EL (cell line): ENCODE results near the gene PHAF1.

Source experiments
- DNase-seq: peaks from one replicate; pipeline ENCODE4 v3.0.0-alpha.2; 2016

Gene PHAF1

DNA sequence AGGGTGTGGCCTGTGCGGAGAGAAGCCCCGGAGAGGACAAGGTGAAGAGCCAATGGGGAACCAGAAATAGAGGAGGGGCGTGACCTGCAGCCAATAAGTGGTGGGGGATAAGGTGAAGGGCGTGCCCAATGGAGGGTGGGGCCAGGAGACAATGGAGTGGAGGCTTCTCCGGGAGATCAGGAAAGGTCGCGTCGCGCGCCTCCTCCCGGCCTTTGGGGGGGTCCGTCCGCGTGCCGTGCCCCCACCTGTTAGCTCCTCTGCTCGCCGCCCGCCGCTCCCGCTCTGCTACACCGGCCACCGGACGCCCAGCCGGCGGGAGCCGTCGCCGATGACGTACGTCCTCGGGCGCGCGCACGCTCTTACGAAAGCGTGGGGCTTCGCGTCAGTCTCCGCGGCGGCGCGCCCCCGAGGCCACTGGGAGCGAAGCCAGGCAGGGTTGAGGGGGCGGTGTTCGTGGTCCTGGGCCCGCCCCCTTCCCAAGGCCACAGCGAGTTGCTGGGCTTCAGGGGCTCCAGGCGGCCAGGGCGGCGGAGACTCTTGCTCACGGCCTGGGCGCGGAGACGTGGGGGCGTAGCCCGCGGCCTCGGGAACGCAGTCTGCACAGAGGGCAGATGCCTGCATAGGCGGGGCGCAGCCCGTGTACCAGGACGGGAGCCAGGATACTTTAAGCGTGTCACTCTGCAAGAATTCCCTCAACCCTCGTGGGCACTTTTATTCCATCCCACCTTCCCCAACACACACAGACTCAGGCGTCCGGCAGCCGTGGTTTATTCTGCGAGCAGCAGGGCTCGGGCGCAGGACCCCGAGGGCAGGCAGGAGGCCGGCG lies 74.1 kb downstream of the PHAF1 start, which contains the start of gene MATCAP1:
TSS of gene MATCAP1 (minus strand) at position 337 of the 826 bp plus-strand sequence. CDS start 3,353 bp downstream, outside the sequence.
- peak; percentile 99 for DNase-seq

- DNase-seq: no peak
These were observed 74.8 kb downstream of the PHAF1 start for GRCh38 chr16:67184453-67184994.

DNA sequence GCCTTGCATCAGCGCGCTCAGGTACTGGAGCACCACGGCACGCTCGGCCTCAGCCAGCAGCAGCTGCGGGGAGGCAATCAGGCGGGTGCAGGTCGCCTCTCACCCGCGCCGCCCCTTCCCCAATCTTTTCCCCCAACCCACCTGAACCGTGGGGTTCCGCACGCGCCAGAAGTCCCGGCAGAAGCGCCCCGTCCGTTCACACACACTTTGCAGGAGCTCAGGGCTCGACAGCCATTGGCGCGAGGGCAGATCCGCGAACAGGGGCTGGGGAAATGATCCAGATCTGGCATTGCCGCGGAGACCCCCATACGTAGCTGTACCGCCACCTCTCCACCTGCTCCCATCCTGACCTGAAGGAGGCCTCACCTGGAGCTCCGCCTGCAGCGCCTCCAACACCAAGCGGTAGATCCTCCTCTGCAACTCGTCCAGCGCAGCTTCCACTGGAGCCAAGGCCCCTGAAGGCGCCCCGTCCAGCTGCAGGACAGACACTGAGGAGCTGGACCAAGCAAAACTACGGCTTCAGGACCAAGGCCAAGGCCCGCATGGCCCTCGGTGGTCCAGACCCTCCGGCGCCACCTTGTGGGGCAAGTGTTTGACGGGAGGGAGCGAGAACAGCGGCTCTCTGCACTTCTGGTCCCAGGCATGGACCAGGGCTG lies 75.4 kb downstream of the PHAF1 start:
- peak; percentile 93 for DNase-seq

DNA sequence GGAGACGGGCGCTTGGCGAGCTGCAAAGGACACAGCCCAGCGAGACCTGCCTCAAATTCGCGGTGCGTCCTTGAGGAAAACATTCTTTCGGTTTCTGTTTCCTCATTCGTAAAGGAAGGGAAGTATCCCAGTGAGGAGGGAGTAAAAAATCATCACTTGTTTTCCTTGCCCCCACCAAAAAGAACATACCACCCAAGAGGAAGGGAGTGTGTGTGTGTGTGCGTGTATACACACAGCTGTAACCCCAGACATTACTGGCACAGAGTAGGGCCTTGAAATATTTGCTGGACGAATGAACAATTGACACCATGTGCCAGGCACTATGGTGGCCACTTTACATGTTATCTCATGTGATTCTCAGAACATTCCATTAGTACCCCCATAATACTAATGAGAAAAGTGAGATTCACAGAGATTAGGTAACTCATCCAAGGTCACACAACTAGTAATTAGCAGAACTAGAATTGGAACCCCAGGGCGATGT lies 76.0 kb downstream of the PHAF1 start:
- DNase-seq: no peak

DNA sequence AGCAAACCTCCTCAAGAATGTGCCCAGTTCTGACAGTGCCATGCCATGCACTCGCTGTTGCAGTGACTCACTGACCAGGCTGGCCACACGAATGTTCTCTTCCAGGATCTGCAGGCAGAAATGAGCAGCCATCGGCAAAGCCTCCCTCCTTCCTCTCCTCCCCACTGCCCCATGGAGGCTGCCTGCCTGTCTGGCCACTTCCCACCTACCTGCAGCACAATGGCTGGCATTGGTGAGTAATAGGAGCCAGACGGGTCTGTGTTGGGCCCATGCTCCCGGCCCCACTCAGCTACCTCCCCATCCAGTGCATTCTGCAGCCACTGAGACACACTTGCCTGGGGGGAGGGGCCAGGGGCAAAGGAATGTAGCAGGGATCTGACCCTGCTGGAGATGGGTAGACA lies 76.8 kb downstream of the PHAF1 start:
- DNase-seq: peak; percentile 72

DNA sequence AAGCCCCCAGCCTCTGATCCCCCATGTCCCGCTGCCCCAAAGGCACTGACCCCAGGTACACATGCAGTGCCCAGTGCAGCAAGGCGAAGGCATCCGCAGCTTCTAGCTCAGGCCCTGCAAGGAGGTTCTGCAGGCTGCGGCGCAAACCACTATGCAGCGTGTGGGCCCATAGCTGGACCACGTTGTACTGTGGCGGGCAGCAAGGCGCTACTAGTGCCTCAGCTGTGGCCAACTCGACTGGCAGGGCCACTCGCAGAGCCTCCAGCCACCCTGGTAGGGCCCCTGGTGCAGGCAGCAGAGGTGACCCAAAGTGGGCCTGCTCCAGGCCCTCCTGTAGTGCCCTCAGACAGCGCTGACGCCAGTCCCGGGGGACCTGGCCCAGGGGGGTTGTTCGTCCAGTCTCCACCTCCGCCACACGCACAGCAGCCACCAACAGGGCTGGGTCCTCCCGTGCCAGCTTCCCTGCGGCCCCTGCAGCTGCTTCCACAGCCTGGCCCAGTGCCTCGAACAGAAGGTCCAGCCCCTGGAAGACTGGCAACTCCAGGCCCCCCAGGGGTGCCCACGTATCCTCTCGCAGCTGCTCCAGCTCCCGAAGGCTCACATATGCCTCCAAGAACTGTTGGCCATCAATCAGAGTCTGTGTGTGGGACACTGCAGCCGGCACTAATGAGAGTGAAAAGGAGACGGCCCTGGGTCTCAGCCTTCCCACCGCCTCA lies 77.6 kb downstream of the PHAF1 start:
- no peak for DNase-seq

DNA sequence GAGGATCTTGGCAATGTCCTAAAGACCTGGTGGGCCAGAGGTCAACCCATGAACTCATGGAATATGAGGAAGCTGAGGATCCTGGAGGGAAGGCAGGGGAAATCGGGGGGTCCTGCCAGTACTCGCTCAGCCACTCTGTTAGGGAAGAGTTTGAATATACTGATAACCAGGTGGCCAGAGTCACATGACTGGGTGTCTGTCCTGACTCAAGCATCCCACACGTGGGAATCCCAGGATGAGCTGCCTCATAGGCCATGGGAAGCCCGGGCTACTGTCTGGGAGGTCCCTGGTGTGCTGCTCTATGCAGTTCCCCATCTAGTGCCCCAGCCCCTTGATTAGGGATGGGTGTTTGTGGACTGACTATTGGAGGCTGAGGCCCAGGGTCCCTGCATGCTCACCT lies 78.6 kb downstream of the PHAF1 start:
- DNase-seq: no peak

GRCh38 chr16:67188798-67189197 lies 79.1 kb downstream of the PHAF1 start:
- no peak for DNase-seq

- no peak for DNase-seq
These were observed 80.3 kb downstream of the PHAF1 start, which contains the start of gene EXOC3L1 for GRCh38 chr16:67190041-67190440. EXOC3L1 (minus strand) TSS chr16:67190136; CDS start chr16:67189676, 460 bp downstream.

- peak; percentile 45 for DNase-seq
These were observed 81.0 kb downstream of the PHAF1 start for GRCh38 chr16:67190448-67191399.

- DNase-seq: no peak
These were observed 81.8 kb downstream of the PHAF1 start for GRCh38 chr16:67191411-67191994.

DNA sequence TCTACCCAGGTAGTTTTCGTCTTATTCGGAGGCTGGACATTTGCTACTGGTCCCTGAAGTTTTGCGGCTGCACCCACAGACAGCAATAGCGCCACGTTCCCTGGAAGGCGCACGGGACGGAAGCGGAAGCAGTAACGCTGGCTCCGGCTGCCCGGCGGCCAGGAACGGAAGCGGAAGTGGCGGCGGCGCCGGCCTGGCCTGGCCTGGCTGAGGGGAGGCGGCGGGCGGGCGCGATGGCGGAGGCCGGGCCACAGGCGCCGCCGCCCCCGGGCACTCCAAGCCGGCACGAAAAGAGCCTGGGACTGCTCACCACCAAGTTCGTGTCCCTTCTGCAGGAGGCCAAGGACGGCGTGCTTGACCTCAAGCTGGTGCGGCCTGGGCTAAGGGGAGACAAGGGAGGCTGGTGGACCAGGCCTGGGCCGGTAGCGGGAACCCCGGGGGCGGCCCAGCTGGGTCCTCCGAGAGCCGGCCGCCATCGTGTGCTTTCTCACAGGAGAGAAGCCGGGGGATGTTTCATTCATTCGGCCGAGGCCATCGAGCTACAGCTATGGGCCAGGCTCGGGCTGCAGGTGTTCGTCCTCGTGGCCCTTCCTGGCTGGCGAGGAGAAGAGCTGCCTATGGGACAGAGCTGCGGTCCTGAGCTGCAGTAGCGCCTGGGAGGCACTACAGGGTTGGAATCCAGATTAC lies 82.4 kb downstream of the PHAF1 start, which contains the start of gene E2F4:
TSS of gene E2F4 (plus strand) at position 161 of the 687 bp plus-strand sequence. CDS start at position 234, 73 bp downstream.
- DNase-seq: peak; percentile 90

GRCh38 chr16:67192781-67193361 lies 83.1 kb downstream of the PHAF1 start:
- DNase-seq: no peak

GRCh38 chr16:67193536-67193935 lies 83.8 kb downstream of the PHAF1 start:
- no peak for DNase-seq

DNA sequence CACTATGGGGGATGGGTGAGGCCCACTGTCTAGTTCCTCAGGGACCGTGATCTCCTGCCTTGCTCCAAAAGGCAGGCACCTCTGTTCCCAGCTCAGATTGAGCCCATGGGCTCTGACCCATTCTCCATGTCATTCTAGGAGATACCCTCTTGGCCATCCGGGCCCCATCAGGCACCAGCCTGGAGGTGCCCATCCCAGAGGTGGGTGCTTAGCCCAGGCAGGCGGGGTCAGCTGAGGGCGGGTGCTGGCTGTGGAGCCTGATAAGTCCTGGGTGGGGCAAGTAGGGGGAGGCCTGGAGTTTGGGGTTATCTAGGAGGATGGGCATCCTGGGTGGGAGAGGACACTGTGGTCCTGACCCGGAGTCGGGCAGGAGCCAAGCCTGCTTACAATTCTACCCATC lies 84.5 kb downstream of the PHAF1 start:
- DNase-seq: no peak

DNA sequence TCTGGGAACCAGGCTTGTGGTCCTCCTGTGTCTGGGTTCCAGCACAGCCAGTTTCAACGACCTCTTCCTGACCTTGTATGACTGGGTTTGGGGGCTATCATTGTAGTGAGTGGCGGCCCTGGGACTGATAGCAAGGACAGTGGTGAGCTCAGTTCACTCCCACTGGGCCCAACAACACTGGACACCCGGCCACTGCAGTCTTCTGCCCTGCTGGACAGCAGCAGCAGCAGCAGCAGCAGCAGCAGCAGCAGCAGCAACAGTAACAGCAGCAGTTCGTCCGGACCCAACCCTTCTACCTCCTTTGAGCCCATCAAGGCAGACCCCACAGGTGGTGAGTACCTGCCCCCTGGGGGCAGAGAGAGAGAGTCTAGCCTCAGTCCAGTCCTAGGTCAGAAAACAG lies 85.9 kb downstream of the PHAF1 start:
- no peak for DNase-seq

GRCh38 chr16:67196881-67197280 lies 87.1 kb downstream of the PHAF1 start:
- no peak for DNase-seq

DNA sequence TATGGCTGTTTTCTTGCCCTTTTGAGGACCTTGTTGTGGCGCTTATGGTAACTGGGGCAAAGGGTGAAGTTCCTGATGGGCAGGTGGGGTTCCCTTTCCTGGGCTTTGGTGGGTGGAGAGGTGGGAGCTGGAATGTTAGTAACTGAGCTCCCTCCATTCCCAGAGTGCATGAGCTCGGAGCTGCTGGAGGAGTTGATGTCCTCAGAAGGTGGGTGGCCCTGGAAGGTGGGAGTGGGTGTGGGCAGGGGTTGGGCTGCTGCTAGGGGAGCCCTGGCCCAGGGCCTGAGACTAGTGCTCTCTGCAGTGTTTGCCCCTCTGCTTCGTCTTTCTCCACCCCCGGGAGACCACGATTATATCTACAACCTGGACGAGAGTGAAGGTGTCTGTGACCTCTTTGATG lies 88.0 kb downstream of the PHAF1 start:
- DNase-seq: no peak
